K562 (cell line): ENCODE results near the gene RARA. TPM values are rescaled to one million over a fixed set of nuclear protein-coding genes. Genes with fewer than 3 reads are reported as not detected.
A peak's percentile ranks its signal among the peaks of the same experiment; 100 is the strongest.

Experiments used
- AFF1 ChIP-seq, 2 experiments: fragments of 450-650 bp; IDR thresholded peaks; 2 replicates each; pipeline ENCODE4 v1.6.1; 2018; ENCODE audit warnings: mild to moderate bottlenecking in 2 of 2, low read depth in 1 of 2; ENCODE audit not compliant: partially characterized antibody in 2 of 2
- ARNT ChIP-seq, 2 experiments: fragments of 450-650 bp; IDR thresholded peaks; 2 replicates each; pipeline ENCODE4 v1.6.1; 2016; ENCODE audit warnings: mild to moderate bottlenecking in 1 of 2
- CBX1 ChIP-seq: sonication (generic); IDR thresholded peaks from 2 replicates; pipeline ENCODE4 v1.6.1; 2016; ENCODE audit warnings: antibody characterized with exemption, low read depth, mild to moderate bottlenecking
- CTCF ChIP-seq, 3 experiments: IDR thresholded peaks in 2 of 3; conservative IDR thresholded peaks in 1 of 3; 2 replicates each; pipeline ENCODE4 v1.5.1; 2011 to 2012; ENCODE audit warnings: low read length in 3 of 3, mild to moderate bottlenecking in 3 of 3, control low read depth in 2 of 3, improper control_type of control experiment in 1 of 3, inconsistent platforms in 1 of 3, low read depth in 1 of 3, mixed read lengths in 1 of 3, moderate library complexity in 1 of 3; ENCODE audit not compliant: insufficient read depth in 2 of 3
- HBP1 ChIP-seq: fragments of 450-650 bp; formaldehyde crosslinking; IDR thresholded peaks from 2 replicates; pipeline ENCODE4 v1.4.0; 2022; ENCODE audit warnings: missing genetic modification characterization
- HLTF ChIP-seq: fragments of 450-650 bp; IDR thresholded peaks from 2 replicates; pipeline ENCODE4 v1.6.1; 2016
- MTA2 ChIP-seq: fragments of 450-650 bp; IDR thresholded peaks from 2 replicates; pipeline ENCODE4 v1.6.1; 2016; ENCODE audit warnings: low read depth
- NCOR1 ChIP-seq: fragments of 450-650 bp; IDR thresholded peaks from 2 replicates; pipeline ENCODE4 v1.6.1; 2016; ENCODE audit warnings: mild to moderate bottlenecking, moderate library complexity
- PREB ChIP-seq: sonication (generic); formaldehyde crosslinking; IDR thresholded peaks from 2 replicates; pipeline ENCODE4 v1.8.1; 2023; ENCODE audit warnings: mild to moderate bottlenecking, missing genetic modification reagents
- SMC3 ChIP-seq: conservative IDR thresholded peaks from 2 replicates; pipeline ENCODE4 v1.6.1; 2011; ENCODE audit warnings: low read depth, low read length, improper control_type of control experiment; ENCODE audit not compliant: insufficient read depth
- THRAP3 ChIP-seq: fragments of 450-650 bp; IDR thresholded peaks from 2 replicates; pipeline ENCODE4 v1.6.1; 2016; ENCODE audit warnings: mild to moderate bottlenecking, inconsistent platforms, borderline replicate concordance
- ZBTB2 ChIP-seq: fragments of 450-650 bp; IDR thresholded peaks from 2 replicates; pipeline ENCODE4 v1.6.1; 2016; ENCODE audit warnings: antibody characterized with exemption
- ZNF239 ChIP-seq: fragments of 250-450 bp; sonication (Bioruptor Pico); IDR thresholded peaks from 2 replicates; pipeline ENCODE4 v1.4.0; 2020; ENCODE audit warnings: mild to moderate bottlenecking
- ZNF280A ChIP-seq: fragments of 450-650 bp; IDR thresholded peaks from 2 replicates; pipeline ENCODE4 v1.6.1; 2018; ENCODE audit warnings: mild to moderate bottlenecking, low read depth; ENCODE audit not compliant: partially characterized antibody
- polyA plus RNA-seq, 8 experiments: library from polyadenylated mRNA; depleted of rRNA in 4 of 8; stranded (reverse) in 5 of 8; unstranded in 3 of 8; fragments of >200 nt; fragmentation: Nextera tagmentation in 2 of 8; fragmentation: Illumina TruSeq in 1 of 8; extraction: Ambion mirVana in 2 of 8; extraction: Trizol in 1 of 8; gene quantifications; 2 replicates each; pipeline versions ENCODE4 v1.2.1 to v1.2.3, GENCODE V29; 2011 to 2014; ENCODE audit warnings: inconsistent platforms in 1 of 8, missing spikeins in 1 of 8
- total RNA-seq, 7 experiments: library from RNA; depleted of rRNA in 6 of 7; stranded (reverse); fragments of >200 nt in 6 of 7; fragmentation: Illumina TruSeq in 2 of 7; extraction: Trizol in 2 of 7; gene quantifications; 2 replicates each; pipeline versions ENCODE4 v1.2.1 to v1.2.3, GENCODE V29; 2011 to 2021; ENCODE audit warnings: low replicate concordance in 1 of 7

RARA gene
- total and polyA plus RNA-seq, 9 of the 15 experiments (the other 6 are each of a cell fraction or from before 2014, with no cell fraction given) = 0.10 to 28.0 (median 7.9) TPM

GRCh38 chr17:40358323-40359038 is 49.5 kb downstream of the RARA start (continued):
- TF ChIP-seq NCOR1 = 0 out of 2 replicates have a peak, but pooled peaks have one; percentile 34
- no peak for TF ChIP-seq ZNF239 (CRISPR knock-in tag)
- peak in 1 of 2 experiments; percentile 52 for TF ChIP-seq AFF1 (IDR thresholded peaks at IDR 0.05; ENCODE audit: low read depth in 1 of 2, partially characterized antibody in 2 of 2)
- peak; percentile 15 for TF ChIP-seq ZNF280A
- TF ChIP-seq SMC3 = peak; percentile 98
- TF ChIP-seq ZBTB2 = peak; percentile 73
- TF ChIP-seq HLTF = peak; percentile 95
- TF ChIP-seq PREB (CRISPR knock-in tag) = no peak
- peak; percentile 56 for TF ChIP-seq MTA2
- TF ChIP-seq THRAP3 = peak; percentile 95; the same call in 1 of the 2 replicates
- TF ChIP-seq CBX1 = no peak
- peak; percentile 94 to 96 (median 95) for TF ChIP-seq CTCF (IDR thresholded peaks at IDR 0.05 in 2 of 3, conservative IDR thresholded peaks at IDR 0.05 in 1 of 3; ENCODE audit: insufficient read depth in 2 of 3, low read depth in 1 of 3, low read length in 3 of 3)
- peak; percentile 67; the same call in 1 of the 2 replicates for TF ChIP-seq HBP1
- peak in 1 of 2 experiments; percentile 60; a peak in 2 of 4 replicates for TF ChIP-seq ARNT (IDR thresholded peaks at IDR 0.05)
